Esophagus muscularis mucosa (tissue), 4 donors: ENCODE data around the gene TIMP2. TPM values are rescaled to one million over a fixed set of nuclear protein-coding genes. Genes with fewer than 3 reads are reported as not detected.

Source experiments
- DNase-seq: peaks from one replicate; pipeline ENCODE4 v3.0.0-alpha.2; 2017; ENCODE audit errors: extremely low spot score
- H3K27ac ChIP-seq, 4 donors: fragments of 200-600 bp; sonication (generic); replicated peaks in 1 of 4; 1 replicate in 3 of 4; 2 replicates in 1 of 4; pipeline ENCODE4 v1.5.1; 2016 to 2019; ENCODE audit warnings: mild to moderate bottlenecking in 1 of 4
- H3K27me3 ChIP-seq, 4 donors: fragments of 200-600 bp; sonication (generic); one replicate each; pipeline versions ENCODE4 v1.5.1 to v1.6.0; 2016 to 2019
- H3K36me3 ChIP-seq, 4 donors: fragments of 200-600 bp; sonication (generic); one replicate each; pipeline ENCODE4 v1.5.1; 2016 to 2019
- H3K4me1 ChIP-seq, 4 donors: fragments of 200-600 bp; sonication (generic); one replicate each; pipeline ENCODE4 v1.5.1; 2016 to 2019
- H3K4me3 ChIP-seq, 4 donors: fragments of 200-600 bp; sonication (generic); 1 replicate in 2 of 4; 2 replicates in 2 of 4; pipeline ENCODE4 v1.5.1; 2016 to 2019; ENCODE audit warnings: mild to moderate bottlenecking in 4 of 4, moderate library complexity in 1 of 4
- H3K9me3 ChIP-seq, 4 donors: fragments of 200-600 bp; sonication (generic); 1 replicate in 3 of 4; 2 replicates in 1 of 4; pipeline ENCODE4 v1.5.1; 2016 to 2019
- EP300 ChIP-seq: sonication (generic); formaldehyde crosslinking; IDR thresholded peaks from one replicate; pipeline ENCODE4 v1.6.1; 2017; ENCODE audit warnings: antibody characterized with exemption
- POLR2A ChIP-seq: fragments of 450-650 bp; IDR thresholded peaks from one replicate; pipeline ENCODE4 v1.6.1; 2017; ENCODE audit warnings: antibody characterized with exemption, moderate library complexity, mild to moderate bottlenecking, low read depth
- POLR2AphosphoS5 ChIP-seq, 2 donors: sonication (generic); formaldehyde crosslinking; IDR thresholded peaks; one replicate each; pipeline ENCODE4 v1.6.1; 2017; ENCODE audit warnings: antibody characterized with exemption in 2 of 2
- WGBS: methylation state at CpG from one replicate; pipeline ENCODE4 v1.1.5; 2018; 5-methylcytosine and 5-hydroxymethylcytosine counted together
- intact Hi-C: fragments of 100-400 bp; cut with DNase I; formaldehyde crosslinking; loops from one replicate; pipeline ENCODE4 v1.15.1; 2023
- total RNA-seq, 4 donors: library from RNA; depleted of rRNA; stranded (reverse); fragments of >200 nt; gene quantifications; one replicate each; pipeline versions ENCODE4 v1.1.0 to v1.2.1, GENCODE V29; 2016
- TF ChIP-seq, protein P1 (sequence below), 3 experiments: fragments of 200-600 bp in 2 of 3; fragments of 450-650 bp in 1 of 3; sonication (generic) in 2 of 3; IDR thresholded peaks; one replicate each; pipeline ENCODE4 v1.5.1; 2017 to 2019; ENCODE audit warnings: antibody characterized with exemption in 3 of 3, mild to moderate bottlenecking in 2 of 3, moderate library complexity in 1 of 3

TIMP2 gene, protein sequence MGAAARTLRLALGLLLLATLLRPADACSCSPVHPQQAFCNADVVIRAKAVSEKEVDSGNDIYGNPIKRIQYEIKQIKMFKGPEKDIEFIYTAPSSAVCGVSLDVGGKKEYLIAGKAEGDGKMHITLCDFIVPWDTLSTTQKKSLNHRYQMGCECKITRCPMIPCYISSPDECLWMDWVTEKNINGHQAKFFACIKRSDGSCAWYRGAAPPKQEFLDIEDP
- total RNA-seq = 100 to 1,000 TPM; 177 to 315 (median 229) TPM

DNA sequence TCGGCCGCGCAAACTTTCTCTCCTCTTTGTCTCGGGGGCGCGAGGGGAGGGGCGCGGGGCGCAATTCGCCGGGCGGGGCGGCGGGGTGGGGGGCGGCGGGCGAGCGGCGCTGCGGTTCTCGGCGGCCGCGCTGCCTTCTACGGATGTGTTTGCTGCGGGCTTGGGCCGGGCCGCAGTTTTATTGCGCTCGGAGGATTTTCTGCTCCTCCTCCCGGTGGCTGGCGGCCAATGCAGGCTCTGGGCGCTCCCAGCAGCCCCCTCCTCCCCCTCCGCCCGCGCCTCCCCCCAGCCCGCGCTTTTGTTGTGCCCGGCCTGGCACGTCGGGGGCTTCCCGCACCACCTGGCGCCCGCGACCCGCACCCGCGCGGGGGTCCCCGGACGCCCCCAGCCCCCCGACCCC lies at the start of gene TIMP2:
TSS of gene TIMP2 (minus strand) at position 154 of the 400 bp plus-strand sequence. CDS start 299 bp downstream, outside the sequence.
- Histone ChIP-seq H3K36me3 (no peaks in the 10 kb centered on the region), H3K4me1 (peaks cover 39 to 78% (median 68%) of the 10 kb centered on the region in 4 donors), H3K4me3 (peak within 1 kb of the TSS; percentile 81 to 95 (median 91)), H3K27me3 (no peaks in the 10 kb centered on the region), H3K9me3 (no peaks in the 10 kb centered on the region), H3K27ac (peak within 1 kb of the TSS; percentile 92 to 99 (median 96))
- no CpG with 5 or more reads among the region's 52 CpGs for WGBS
- intact Hi-C loops = no loop called here
- no peak for TF ChIP-seq EP300
- peak; percentile 86 to 95 for TF ChIP-seq POLR2AphosphoS5 (IDR thresholded peaks at IDR 0.05)
- TF ChIP-seq, protein P1, sequence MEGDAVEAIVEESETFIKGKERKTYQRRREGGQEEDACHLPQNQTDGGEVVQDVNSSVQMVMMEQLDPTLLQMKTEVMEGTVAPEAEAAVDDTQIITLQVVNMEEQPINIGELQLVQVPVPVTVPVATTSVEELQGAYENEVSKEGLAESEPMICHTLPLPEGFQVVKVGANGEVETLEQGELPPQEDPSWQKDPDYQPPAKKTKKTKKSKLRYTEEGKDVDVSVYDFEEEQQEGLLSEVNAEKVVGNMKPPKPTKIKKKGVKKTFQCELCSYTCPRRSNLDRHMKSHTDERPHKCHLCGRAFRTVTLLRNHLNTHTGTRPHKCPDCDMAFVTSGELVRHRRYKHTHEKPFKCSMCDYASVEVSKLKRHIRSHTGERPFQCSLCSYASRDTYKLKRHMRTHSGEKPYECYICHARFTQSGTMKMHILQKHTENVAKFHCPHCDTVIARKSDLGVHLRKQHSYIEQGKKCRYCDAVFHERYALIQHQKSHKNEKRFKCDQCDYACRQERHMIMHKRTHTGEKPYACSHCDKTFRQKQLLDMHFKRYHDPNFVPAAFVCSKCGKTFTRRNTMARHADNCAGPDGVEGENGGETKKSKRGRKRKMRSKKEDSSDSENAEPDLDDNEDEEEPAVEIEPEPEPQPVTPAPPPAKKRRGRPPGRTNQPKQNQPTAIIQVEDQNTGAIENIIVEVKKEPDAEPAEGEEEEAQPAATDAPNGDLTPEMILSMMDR (IDR thresholded peaks at IDR 0.05) = peak in 2 of 3 experiments; percentile 12 to 44
- no peak for TF ChIP-seq POLR2A
- peak; percentile 96 for DNase-seq

- H3K4me1 ChIP-seq = peaks cover 58 to 72% (median 70%) of the 10 kb centered on the region in 4 donors
- H3K9me3 ChIP-seq = no peaks in the 10 kb centered on the region
- intact Hi-C loops = loop anchor here (5.0 kb wide), 1 partner anchor 52 kb away; no protein-coding TSS in a partner anchor
- WGBS = 81% methylated on average over 17 of the region's 23 CpGs
- DNase-seq = no peak
- H3K36me3 ChIP-seq = peaks cover 0 to 28% (median 15%) of the 10 kb centered on the region in 4 donors
- no peak for TF ChIP-seq POLR2AphosphoS5 (IDR thresholded peaks at IDR 0.05)
- no peak for TF ChIP-seq EP300
- TF ChIP-seq, protein P1 (IDR thresholded peaks at IDR 0.05) = no peak
- no peak for TF ChIP-seq POLR2A
- H3K4me3 ChIP-seq = no peak overlapping the region
- peak overlapping the region in 3 of 4 donors; percentile 69 to 82 (median 80) for H3K27ac ChIP-seq
- H3K27me3 ChIP-seq = no peaks in the 10 kb centered on the region
These were observed 48.8 kb upstream of the TIMP2 start for GRCh38 chr17:78973792-78974520.

DNA sequence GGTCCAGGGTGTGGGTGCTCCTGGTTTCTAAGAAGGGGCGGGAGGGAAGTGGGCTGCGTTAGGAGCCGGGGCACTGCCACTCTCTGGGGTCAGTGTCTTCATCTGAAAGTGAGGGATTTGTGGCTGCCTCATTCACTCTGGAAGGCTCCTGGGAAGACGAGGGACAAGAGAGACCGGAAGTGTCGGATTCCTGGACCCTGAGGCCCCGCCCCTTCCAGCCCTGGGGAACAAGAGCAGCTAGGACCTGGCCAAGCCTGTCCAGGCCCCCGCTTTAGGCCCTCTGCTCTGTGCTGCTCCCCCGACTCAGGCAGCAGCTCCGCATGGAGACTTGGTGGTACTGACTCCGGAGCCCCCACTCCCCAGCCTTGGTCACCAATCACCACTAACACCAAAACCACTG lies 48.0 kb upstream of the TIMP2 start:
- Histone ChIP-seq H3K4me1 (peaks cover 51 to 65% (median 63%) of the 10 kb centered on the region in 4 donors), H3K27me3 (no peaks in the 10 kb centered on the region), H3K9me3 (no peaks in the 10 kb centered on the region), H3K27ac (peak overlapping the region; percentile 30 to 69 (median 34)), H3K36me3 (peaks cover 0 to 36% (median 19%) of the 10 kb centered on the region in 4 donors), H3K4me3 (no peak overlapping the region)
- intact Hi-C loops = loop anchor here (5.0 kb wide), 1 partner anchor 51 kb away; no protein-coding TSS in a partner anchor
- 66% methylated on average over 10 of the region's 11 CpGs for WGBS
- DNase-seq = no peak
- no peak for TF ChIP-seq EP300

DNA sequence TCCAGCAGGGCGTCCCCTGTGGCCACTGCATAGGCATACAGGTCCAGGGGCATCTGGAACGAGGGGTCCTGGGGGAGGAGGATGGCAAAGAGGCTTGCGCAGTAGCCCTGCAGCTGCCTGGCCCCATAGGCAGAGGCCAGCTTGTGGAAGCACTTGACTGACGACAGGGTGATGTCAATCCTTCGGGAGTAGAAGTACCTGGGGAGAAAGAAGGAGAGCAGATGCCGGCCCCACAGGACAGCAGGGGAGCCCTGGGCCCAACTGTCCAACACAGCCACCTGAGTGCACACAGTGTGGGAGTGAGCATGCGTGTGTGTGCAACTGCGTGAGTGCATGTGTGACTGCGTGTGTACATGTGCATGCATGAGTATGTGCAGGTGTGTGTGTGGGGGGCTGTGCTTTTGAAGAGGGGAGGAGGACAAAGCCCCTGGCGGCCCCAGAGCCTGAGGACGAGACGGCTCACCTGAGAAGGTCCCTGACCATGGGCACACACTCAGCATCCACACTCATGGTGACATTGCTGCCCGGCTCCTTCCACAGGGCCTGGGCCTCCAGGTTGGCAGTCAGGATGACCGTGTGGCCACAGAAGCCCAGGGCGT lies 47.4 kb upstream of the TIMP2 start:
- no peaks in the 10 kb centered on the region for H3K27me3 ChIP-seq
- peaks cover 46 to 59% (median 57%) of the 10 kb centered on the region in 4 donors for H3K4me1 ChIP-seq
- TF ChIP-seq EP300 (no peak), POLR2A (no peak), POLR2AphosphoS5 (IDR thresholded peaks at IDR 0.05) (no peak)
- TF ChIP-seq, protein P1 (IDR thresholded peaks at IDR 0.05) = no peak
- WGBS = 83% methylated on average over 11 of the region's 15 CpGs
- H3K4me3 ChIP-seq = no peak overlapping the region
- peaks cover 0 to 41% (median 25%) of the 10 kb centered on the region in 4 donors for H3K36me3 ChIP-seq
- intact Hi-C loops = loop anchor here (1.0 to 5.0 kb wide), 2 partner anchors 50 to 106 kb away; no protein-coding TSS in a partner anchor
- no peak for DNase-seq
- peak overlapping the region; percentile 30 to 69 (median 34) for H3K27ac ChIP-seq
- no peaks in the 10 kb centered on the region for H3K9me3 ChIP-seq
